Thymus (tissue), 11 donors: ENCODE data around the gene SKAP1. TPM values are rescaled to one million over a fixed set of nuclear protein-coding genes. Genes with fewer than 3 reads are reported as not detected.
A peak's percentile ranks its signal among the peaks of the same experiment; 100 is the strongest.

Experiments
- DNase-seq, 9 donors: peaks; one replicate each; pipeline ENCODE4 v3.0.0-alpha.2; 2013; ENCODE audit warnings: low spot score in 9 of 9, low read depth in 6 of 9, missing footprints in 1 of 9
- H3K27ac ChIP-seq, 2 donors: one replicate each; pipeline ENCODE4 v1.5.1; 2013; ENCODE audit warnings: control low read depth in 1 of 2, low read depth in 1 of 2, low read length in 1 of 2, mild to moderate bottlenecking in 1 of 2, moderate library complexity in 1 of 2
- H3K27me3 ChIP-seq, 2 donors: one replicate each; pipeline ENCODE4 v1.5.1; 2013; ENCODE audit warnings: low read length in 1 of 2; ENCODE audit not compliant: control insufficient read depth in 2 of 2, insufficient read depth in 1 of 2
- H3K36me3 ChIP-seq, 2 donors: one replicate each; pipeline ENCODE4 v1.5.1; 2013; ENCODE audit warnings: low read length in 1 of 2, mild to moderate bottlenecking in 1 of 2, moderate library complexity in 1 of 2; ENCODE audit not compliant: control insufficient read depth in 2 of 2, insufficient read depth in 2 of 2
- H3K4me1 ChIP-seq, 2 donors: one replicate each; pipeline ENCODE4 v1.5.1; 2013; ENCODE audit warnings: low read length in 2 of 2; ENCODE audit not compliant: control insufficient read depth in 2 of 2, insufficient read depth in 2 of 2
- H3K4me3 ChIP-seq, 2 donors: one replicate each; pipeline ENCODE4 v1.5.1; 2013; ENCODE audit warnings: low read length in 2 of 2, control low read depth in 1 of 2, mild to moderate bottlenecking in 1 of 2
- H3K9me3 ChIP-seq, 2 donors: one replicate each; pipeline ENCODE4 v1.5.1; 2013; ENCODE audit warnings: low read length in 1 of 2, mild to moderate bottlenecking in 1 of 2; ENCODE audit not compliant: control insufficient read depth in 2 of 2, insufficient read depth in 1 of 2
- WGBS: extraction: QIAGEN DNeasy Blood & Tissue Kit; methylation state at CpG from one replicate; pipeline ENCODE4 v1.1.7; 2013; 5-methylcytosine and 5-hydroxymethylcytosine counted together
- polyA plus RNA-seq: library from polyadenylated mRNA; stranded (reverse); fragments of 200-250 nt; gene quantifications from one replicate; pipeline ENCODE4 v1.2.3, GENCODE V29; 2013
- total RNA-seq: library from RNA; stranded (reverse); fragments of 120-200 nt; gene quantifications from one replicate; pipeline ENCODE4 v1.2.4, GENCODE V29; 2013
- donor health status: healthy.

SKAP1 gene
- total and polyA plus RNA-seq, 2 donors = 28.8 to 64.4 TPM

DNA sequence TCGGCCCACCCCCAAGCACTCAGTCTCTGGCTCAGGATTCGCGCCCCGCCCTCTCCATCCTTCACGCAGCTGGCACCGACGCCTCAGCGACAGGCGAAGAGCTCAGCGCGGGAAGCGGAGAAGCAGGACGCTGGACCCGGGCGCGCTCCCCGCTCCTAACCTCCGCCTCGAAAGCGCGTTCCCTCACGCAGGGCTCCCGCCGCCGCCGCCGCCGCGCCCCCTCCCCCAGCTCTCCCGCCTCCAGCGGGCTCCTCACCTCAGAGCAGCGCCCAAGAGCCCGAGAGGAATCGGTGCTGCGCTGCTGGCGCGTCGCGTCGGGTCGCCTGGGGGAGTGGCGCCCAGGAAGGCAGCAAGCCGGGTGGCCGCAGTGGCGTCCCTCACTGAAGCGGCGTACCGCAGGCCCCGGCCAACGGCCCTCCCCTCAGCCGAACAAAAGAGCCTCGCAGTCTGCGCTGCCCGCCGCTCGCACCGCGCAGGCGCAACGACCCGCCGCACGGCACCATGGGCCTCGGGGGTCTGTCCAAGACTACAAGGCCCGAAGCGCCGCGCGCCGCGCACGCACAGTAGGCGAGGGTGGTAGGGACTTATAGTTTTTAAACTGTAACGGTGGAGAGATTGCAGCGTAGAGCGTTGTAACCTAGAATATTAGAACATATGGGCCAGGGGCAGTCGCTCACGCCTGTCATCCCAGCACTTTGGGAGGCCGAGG lies 328.8 kb downstream of the SKAP1 start, which contains the start of gene CBX1:
Gene CBX1, minus strand, starts transcription at position 467 of the 709 bp plus-strand sequence. CDS start 24,474 bp downstream, outside the sequence.
- H3K4me1 ChIP-seq = peaks cover 4 to 19% of the 10 kb centered on the region in 2 donors
- peak within 1 kb of the TSS; percentile 85 to 91 for H3K27ac ChIP-seq
- under 1% methylated on average over 79 of the region's 79 CpGs for WGBS
- peak; percentile 79 to 96 (median 90) for DNase-seq
- peaks cover 0 to 3% of the 10 kb centered on the region in 2 donors for H3K27me3 ChIP-seq
- H3K9me3 ChIP-seq = no peaks in the 10 kb centered on the region
- H3K4me3 ChIP-seq = peak within 1 kb of the TSS; percentile 78 to 96
- H3K36me3 ChIP-seq = no peaks in the 10 kb centered on the region

DNA sequence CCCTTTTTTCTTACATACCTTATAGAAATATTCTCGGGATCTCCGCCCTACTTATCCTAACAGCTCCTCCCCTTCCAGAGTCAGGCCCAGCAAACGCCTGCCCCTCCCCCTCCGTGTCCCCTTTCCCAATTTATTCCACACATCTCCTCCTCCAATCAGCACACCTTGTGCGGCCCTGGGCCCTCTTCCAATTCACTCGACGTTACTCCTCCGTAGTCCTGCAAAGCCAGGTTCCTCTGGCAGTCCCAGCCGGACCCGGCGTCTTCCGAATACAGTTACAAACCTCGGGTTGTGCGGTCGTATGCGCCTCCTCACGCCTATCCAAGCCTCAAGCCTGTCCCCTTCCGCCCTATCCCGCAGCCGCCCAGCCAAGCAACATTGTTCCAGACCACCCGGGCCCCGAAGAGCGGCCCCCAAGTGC lies 329.4 kb downstream of the SKAP1 start:
- Histone ChIP-seq H3K27me3 (peaks cover 0 to 3% of the 10 kb centered on the region in 2 donors), H3K4me1 (peaks cover 4 to 19% of the 10 kb centered on the region in 2 donors), H3K36me3 (peaks cover 0 to 4% of the 10 kb centered on the region in 2 donors), H3K9me3 (no peaks in the 10 kb centered on the region), H3K27ac (peak overlapping the region; percentile 85 to 91), H3K4me3 (peak overlapping the region; percentile 78 to 96)
- 5% methylated on average over 23 of the region's 23 CpGs for WGBS
- DNase-seq = peak in 1 of 9 donors; percentile 16

DNA sequence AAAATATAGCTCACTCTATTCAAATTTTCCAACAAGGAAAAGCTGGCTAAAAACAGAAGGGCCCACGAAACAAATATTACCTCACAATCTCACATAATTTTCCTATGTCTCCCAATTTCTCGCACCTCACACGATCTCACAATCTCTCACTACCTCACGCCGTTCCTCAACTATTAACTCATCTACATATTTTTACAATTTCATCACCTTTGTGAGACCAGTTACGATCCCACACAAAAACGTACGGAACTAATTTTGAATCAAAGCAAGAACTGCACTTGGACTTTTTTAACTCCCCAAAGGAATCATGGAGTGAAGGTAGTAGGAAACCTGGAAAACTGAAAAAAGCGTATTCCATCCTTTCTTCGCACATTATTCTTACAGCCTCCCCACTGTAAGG lies 329.9 kb downstream of the SKAP1 start:
- H3K27ac ChIP-seq = peak overlapping the region in 1 of 2 donors; percentile 85
- no peak for DNase-seq
- H3K36me3 ChIP-seq = peaks cover 0 to 7% of the 10 kb centered on the region in 2 donors
- 94% methylated on average over 10 of the region's 10 CpGs for WGBS
- peak overlapping the region; percentile 78 to 96 for H3K4me3 ChIP-seq
- H3K4me1 ChIP-seq = peaks cover 4 to 19% of the 10 kb centered on the region in 2 donors
- H3K27me3 ChIP-seq = peaks cover 0 to 3% of the 10 kb centered on the region in 2 donors
- no peaks in the 10 kb centered on the region for H3K9me3 ChIP-seq

DNA sequence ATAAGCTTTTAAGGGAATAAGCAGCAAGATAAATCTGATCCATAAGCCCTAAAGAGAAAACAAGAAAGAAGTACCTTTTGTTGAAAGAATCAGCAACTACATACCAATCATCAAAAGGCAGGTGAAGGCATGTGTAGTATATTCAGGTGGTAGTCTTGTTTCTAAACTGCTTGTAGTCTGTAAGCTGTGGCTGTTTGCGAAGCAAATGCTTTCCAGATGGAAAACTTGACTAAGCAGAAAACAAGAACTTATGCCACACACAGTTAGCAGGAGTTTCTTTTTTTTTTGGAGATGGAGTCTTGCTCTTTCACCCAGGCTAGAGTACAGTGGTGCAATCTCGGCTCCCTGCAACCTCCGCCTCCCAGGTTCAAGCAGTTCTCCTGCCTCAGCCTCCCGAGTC lies 334.4 kb downstream of the SKAP1 start:
- no peak for DNase-seq
- H3K4me1 ChIP-seq = peaks cover 4 to 10% of the 10 kb centered on the region in 2 donors
- peaks cover 9 to 20% of the 10 kb centered on the region in 2 donors for H3K36me3 ChIP-seq
- 96% methylated on average over 4 of the region's 4 CpGs for WGBS
- H3K9me3 ChIP-seq = no peaks in the 10 kb centered on the region
- no peak overlapping the region for H3K4me3 ChIP-seq
- no peaks in the 10 kb centered on the region for H3K27me3 ChIP-seq
- no peak overlapping the region for H3K27ac ChIP-seq

DNA sequence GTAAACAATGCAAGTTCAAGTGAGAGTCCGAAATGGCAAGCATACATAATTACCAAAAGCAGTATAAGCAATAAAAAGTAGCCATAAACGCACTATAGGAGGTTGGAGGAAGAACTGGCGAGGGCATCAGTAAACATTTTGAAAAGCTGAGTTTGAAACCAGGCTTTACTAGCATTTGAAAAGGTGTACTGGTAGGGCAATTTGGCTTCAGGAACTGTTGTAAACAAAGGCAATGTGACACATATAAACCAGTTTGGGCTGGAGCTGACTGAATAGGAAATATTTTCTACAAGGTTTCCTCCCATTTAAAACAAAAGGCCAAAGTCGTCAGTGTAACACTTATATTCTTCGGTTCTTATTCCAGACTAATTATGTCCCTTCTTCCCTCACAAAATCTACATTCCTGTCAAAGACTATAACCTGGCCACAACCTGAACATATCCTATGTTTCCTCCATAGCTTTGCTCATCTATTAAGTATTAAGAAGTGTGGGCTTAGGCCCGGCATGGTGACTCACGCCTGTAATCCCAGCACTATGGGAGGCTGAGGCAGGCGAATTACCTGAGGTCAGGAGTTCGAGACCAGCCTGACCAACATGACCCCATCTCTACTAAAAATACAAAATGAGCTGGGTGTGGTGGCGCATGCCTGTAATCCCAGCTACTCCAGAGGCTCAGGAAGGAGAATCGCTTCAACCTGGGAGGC lies 336.5 kb downstream of the SKAP1 start:
- WGBS = 97% methylated on average over 11 of the region's 11 CpGs
- H3K27me3 ChIP-seq = no peaks in the 10 kb centered on the region
- no peak overlapping the region for H3K4me3 ChIP-seq
- peaks cover 9 to 20% of the 10 kb centered on the region in 2 donors for H3K36me3 ChIP-seq
- H3K9me3 ChIP-seq = no peaks in the 10 kb centered on the region
- DNase-seq = no peak
- H3K4me1 ChIP-seq = no peaks in the 10 kb centered on the region
- no peak overlapping the region for H3K27ac ChIP-seq

DNA sequence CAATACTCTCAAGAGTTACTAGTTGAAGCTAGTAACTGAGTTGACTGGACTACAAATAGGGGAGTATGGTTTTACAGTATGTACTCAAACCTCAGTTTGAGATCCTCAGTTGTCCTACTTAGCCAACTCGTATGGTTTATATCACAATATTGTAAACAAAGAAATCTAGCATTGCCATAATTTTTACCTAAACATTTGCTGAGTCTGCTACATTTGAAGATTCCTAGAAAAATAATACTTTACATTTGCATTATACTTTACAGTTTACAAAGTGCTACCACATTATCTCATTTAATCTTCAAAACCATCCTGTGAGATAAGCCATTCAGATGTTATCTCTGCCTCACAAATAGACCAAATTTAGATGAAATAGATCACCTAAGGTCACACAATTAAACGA lies 345.1 kb downstream of the SKAP1 start:
- H3K27me3 ChIP-seq = no peaks in the 10 kb centered on the region
- H3K9me3 ChIP-seq = no peaks in the 10 kb centered on the region
- peaks cover 0 to 3% of the 10 kb centered on the region in 2 donors for H3K36me3 ChIP-seq
- no peak for DNase-seq
- no peak overlapping the region for H3K27ac ChIP-seq
- WGBS = 79% methylated on average over 2 of the region's 2 CpGs
- no peak overlapping the region for H3K4me3 ChIP-seq
- no peaks in the 10 kb centered on the region for H3K4me1 ChIP-seq

Other genes with a start within 250 kb of the SKAP1 start
- gene HOXB1, start 100.8 kb upstream of the SKAP1 start, total RNA-seq = not detected
- gene HOXB1, start 100.8 kb upstream of the SKAP1 start, polyA plus RNA-seq = 0.11 TPM
- gene HOXB2, start 114.9 kb upstream of the SKAP1 start, total RNA-seq = 3.0 TPM
- gene HOXB2, start 114.9 kb upstream of the SKAP1 start, polyA plus RNA-seq = 11.1 TPM
- gene HOXB4, start 148.1 kb upstream of the SKAP1 start, total RNA-seq = 0.90 TPM
- gene HOXB4, start 148.1 kb upstream of the SKAP1 start, polyA plus RNA-seq = 1.5 TPM
- 1.5 TPM for gene HOXB3, start 160.0 kb upstream of the SKAP1 start, total RNA-seq
- 3.3 TPM for gene HOXB3, start 160.0 kb upstream of the SKAP1 start, polyA plus RNA-seq
- gene HOXB5, start 163.6 kb upstream of the SKAP1 start, total RNA-seq = not detected
- gene HOXB5, start 163.6 kb upstream of the SKAP1 start, polyA plus RNA-seq = 0.16 TPM
- gene HOXB6, start 174.8 kb upstream of the SKAP1 start, total RNA-seq = 0.19 TPM
- gene HOXB6, start 174.8 kb upstream of the SKAP1 start, polyA plus RNA-seq = 1.0 TPM
- 0.09 TPM for gene HOXB7, start 180.8 kb upstream of the SKAP1 start, total RNA-seq
- 1.0 TPM for gene HOXB7, start 180.8 kb upstream of the SKAP1 start, polyA plus RNA-seq
- gene HOXB8, start 185.1 kb upstream of the SKAP1 start, total RNA-seq = not detected
- 0.07 TPM for gene HOXB8, start 185.1 kb upstream of the SKAP1 start, polyA plus RNA-seq
- 0.05 TPM for gene HOXB9, start 196.1 kb upstream of the SKAP1 start, total RNA-seq
- gene HOXB9, start 196.1 kb upstream of the SKAP1 start, polyA plus RNA-seq = 0.27 TPM